H9 (cell line): ENCODE measurements around the gene FOLR2. TPM values are rescaled to one million over a fixed set of nuclear protein-coding genes. Genes with fewer than 3 reads are reported as not detected.
"Not testable (repeated sequence)": the region's sequence is repeated elsewhere in the genome, so short reads cannot be mapped to it uniquely, and the experiment has no call there.

Source experiments
- DNase-seq: peaks from one replicate; pipeline ENCODE4 v3.0.0-alpha.2; 2017
- H2AFZ ChIP-seq: one replicate; pipeline ENCODE4 v1.6.1; 2013; ENCODE audit warnings: mild to moderate bottlenecking, low read length, control low read depth, moderate library complexity
- H2AK5ac ChIP-seq: 2 replicates; pipeline ENCODE4 v1.6.1; 2013; ENCODE audit warnings: low read length, control low read depth, mixed read lengths; ENCODE audit not compliant: insufficient read length
- H2BK120ac ChIP-seq: one replicate; pipeline ENCODE4 v1.6.1; 2013; ENCODE audit warnings: low read depth, mild to moderate bottlenecking, low read length, control low read depth, inconsistent platforms; ENCODE audit not compliant: poor library complexity, severe bottlenecking
- H2BK12ac ChIP-seq: 2 replicates; pipeline ENCODE4 v1.6.1; 2013; ENCODE audit warnings: low read length, control low read depth, mixed read lengths, low read depth; ENCODE audit not compliant: insufficient read length
- H2BK15ac ChIP-seq: 2 replicates; pipeline ENCODE4 v1.6.1; 2013; ENCODE audit warnings: low read depth, low read length, control low read depth
- H2BK20ac ChIP-seq: one replicate; pipeline ENCODE4 v1.6.1; 2013; ENCODE audit warnings: low read depth, mild to moderate bottlenecking, low read length, control low read depth, inconsistent platforms; ENCODE audit not compliant: poor library complexity, severe bottlenecking
- H2BK5ac ChIP-seq: 2 replicates; pipeline ENCODE4 v1.6.1; 2013; ENCODE audit warnings: low read length, control low read depth, mixed read lengths; ENCODE audit not compliant: insufficient read length
- H3K14ac ChIP-seq: 2 replicates; pipeline ENCODE4 v1.6.1; 2013; ENCODE audit warnings: low read length, control low read depth; ENCODE audit not compliant: insufficient read depth
- H3K18ac ChIP-seq: 2 replicates; pipeline ENCODE4 v1.6.1; 2013; ENCODE audit warnings: low read depth, mild to moderate bottlenecking, mixed read lengths, low read length, control low read depth; ENCODE audit not compliant: insufficient read length
- H3K23ac ChIP-seq: 2 replicates; pipeline ENCODE4 v1.6.1; 2013; ENCODE audit warnings: low read length, control low read depth, mixed read lengths, low read depth; ENCODE audit not compliant: insufficient read length
- H3K23me2 ChIP-seq: 2 replicates; pipeline ENCODE4 v1.6.1; 2013; ENCODE audit warnings: low read depth, mild to moderate bottlenecking, mixed read lengths, low read length, control low read depth; ENCODE audit not compliant: insufficient read length, poor library complexity, severe bottlenecking
- H3K27ac ChIP-seq: 2 replicates; pipeline ENCODE4 v1.5.1; 2013; ENCODE audit warnings: low read length, control low read depth, mixed read lengths, low read depth; ENCODE audit not compliant: insufficient read length
- H3K27me3 ChIP-seq: 2 replicates; pipeline ENCODE4 v1.6.1; 2013; ENCODE audit warnings: low read length, control low read depth, inconsistent platforms; ENCODE audit not compliant: insufficient read depth
- H3K4ac ChIP-seq: 2 replicates; pipeline ENCODE4 v1.6.1; 2013; ENCODE audit warnings: low read depth, mild to moderate bottlenecking, control low read depth, inconsistent platforms, low read length, moderate library complexity
- H3K4me1 ChIP-seq: 2 replicates; pipeline ENCODE4 v1.6.1; 2013; ENCODE audit warnings: low read length, control low read depth, inconsistent platforms; ENCODE audit not compliant: insufficient read depth
- H3K4me2 ChIP-seq: 2 replicates; pipeline ENCODE4 v1.6.1; 2013; ENCODE audit warnings: low read length, control low read depth, mixed read lengths; ENCODE audit not compliant: insufficient read length, insufficient read depth
- H3K56ac ChIP-seq: 2 replicates; pipeline ENCODE4 v1.6.1; 2013; ENCODE audit warnings: low read depth, mild to moderate bottlenecking, mixed read lengths, low read length, control low read depth; ENCODE audit not compliant: insufficient read length
- H3K79me1 ChIP-seq: 2 replicates; pipeline ENCODE4 v1.6.1; 2013; ENCODE audit warnings: low read depth, mild to moderate bottlenecking, moderate library complexity, low read length, control low read depth, inconsistent platforms; ENCODE audit not compliant: insufficient read depth, poor library complexity, severe bottlenecking
- H3K79me2 ChIP-seq: 2 replicates; pipeline ENCODE4 v1.6.1; 2013; ENCODE audit warnings: low read length, control low read depth, inconsistent platforms; ENCODE audit not compliant: insufficient read depth
- H3K9ac ChIP-seq: 2 replicates; pipeline ENCODE4 v1.6.1; 2013; ENCODE audit warnings: low read length, control low read depth, mixed read lengths; ENCODE audit not compliant: insufficient read length; ENCODE audit errors: extremely low read depth
- H3K9me3 ChIP-seq: one replicate; pipeline ENCODE4 v1.6.1; 2013; ENCODE audit warnings: low read depth, low read length, inconsistent platforms; ENCODE audit not compliant: control insufficient read depth
- H3T11ph ChIP-seq: one replicate; pipeline ENCODE4 v1.6.1; 2013; ENCODE audit warnings: mild to moderate bottlenecking, low read length, control low read depth, inconsistent platforms
- H4K20me1 ChIP-seq: one replicate; pipeline ENCODE4 v1.6.1; 2013; ENCODE audit not compliant: control insufficient read depth, insufficient read length, insufficient read depth
- H4K5ac ChIP-seq: 2 replicates; pipeline ENCODE4 v1.6.1; 2013; ENCODE audit warnings: low read depth, mild to moderate bottlenecking, mixed read lengths, low read length, control low read depth; ENCODE audit not compliant: insufficient read length
- H4K8ac ChIP-seq: replicated peaks from 2 replicates; pipeline ENCODE4 v1.6.1; 2013; ENCODE audit warnings: low read length, control low read depth, mixed read lengths, low read depth; ENCODE audit not compliant: insufficient read length
- H4K91ac ChIP-seq: 2 replicates; pipeline ENCODE4 v1.6.1; 2013; ENCODE audit warnings: low read depth, mild to moderate bottlenecking, moderate library complexity, mixed read lengths, low read length, control low read depth; ENCODE audit not compliant: insufficient read length
- H3K27ac Mint-ChIP-seq, 3 experiments: 2 replicates in 2 of 3; 3 replicates in 1 of 3; pipeline ENCODE4 v1.8.0; 2020 to 2021; ENCODE audit warnings: mixed read lengths in 3 of 3, mild to moderate bottlenecking in 1 of 3, moderate library complexity in 1 of 3
- H3K27me3 Mint-ChIP-seq: 2 replicates; pipeline ENCODE4 v1.8.0; 2021; ENCODE audit warnings: low read depth, mild to moderate bottlenecking, moderate library complexity, mixed read lengths
- H3K36me3 Mint-ChIP-seq, 3 experiments: 2 replicates in 2 of 3; 3 replicates in 1 of 3; pipeline ENCODE4 v1.8.0; 2020 to 2021; ENCODE audit warnings: low read depth in 3 of 3, mixed read lengths in 3 of 3; ENCODE audit not compliant: insufficient read depth in 1 of 3
- H3K4me1 Mint-ChIP-seq, 2 experiments: 2 replicates each; pipeline ENCODE4 v1.8.0; 2020; ENCODE audit warnings: mixed read lengths in 2 of 2
- H3K4me3 Mint-ChIP-seq, 2 experiments: 2 replicates in 1 of 2; 3 replicates in 1 of 2; pipeline ENCODE4 v1.8.0; 2020 to 2021; ENCODE audit warnings: mild to moderate bottlenecking in 2 of 2, mixed read lengths in 2 of 2, moderate library complexity in 1 of 2
- H3K9me3 Mint-ChIP-seq, 2 experiments: 2 replicates in 1 of 2; 3 replicates in 1 of 2; pipeline ENCODE4 v1.8.0; 2020; ENCODE audit warnings: mild to moderate bottlenecking in 2 of 2, mixed read lengths in 2 of 2, moderate library complexity in 1 of 2
- WGBS: extraction: QIAGEN DNeasy Blood & Tissue Kit; methylation state at CpG from one replicate; pipeline ENCODE4 v1.1.7; 2013; ENCODE audit warnings: missing lambda C conversion rate, low lambda C conversion rate, mixed read lengths; ENCODE audit not compliant: insufficient read length; ENCODE audit errors: extremely low coverage; 5-methylcytosine and 5-hydroxymethylcytosine counted together
- total RNA-seq: library from RNA; stranded (reverse); gene quantifications from 2 replicates; pipeline ENCODE4 v1.2.1, GENCODE V29; 2021
- TF ChIP-seq, protein P1 (sequence below): fragments of 200-600 bp; sonication (generic); conservative IDR thresholded peaks from 3 replicates; pipeline ENCODE4 v1.8.0; 2021; ENCODE audit warnings: antibody characterized with exemption, mild to moderate bottlenecking

The FOLR2 gene
- total RNA-seq, 1 experiment from 2014 or later, result not detected

DNA sequence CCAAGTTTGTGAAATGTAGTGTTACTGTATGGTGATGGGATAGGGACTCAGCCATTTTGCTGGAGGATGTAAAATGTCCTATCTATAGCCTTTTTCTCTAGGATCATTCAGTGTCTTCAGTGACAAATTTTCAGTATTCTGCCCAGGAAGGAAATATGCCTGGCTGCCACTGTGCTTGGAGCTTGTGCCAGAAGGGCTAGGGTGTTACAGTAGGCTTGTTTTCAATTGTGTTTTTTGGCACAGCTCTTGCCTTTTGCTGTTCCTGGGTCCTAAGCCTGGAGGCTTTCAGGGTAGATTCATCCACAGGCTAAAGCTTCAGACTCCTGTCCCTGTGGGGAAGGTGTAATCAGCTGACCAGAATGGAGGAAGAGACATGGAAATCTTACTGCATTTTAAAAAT is 49.4 kb downstream of the FOLR2 start:
- Histone ChIP-seq H2BK15ac (no peak overlapping the region), H2BK20ac (no peak overlapping the region), H3K23ac (no peak overlapping the region), H2BK120ac (no peak overlapping the region), H2AK5ac (no peak overlapping the region), H3K23me2 (no peaks in the 10 kb centered on the region), H3K79me1 (no peaks in the 10 kb centered on the region), H3K9me3 (no peaks in the 10 kb centered on the region), H4K8ac (no peak overlapping the region), H2BK12ac (no peak overlapping the region), H3K4me2 (no peak overlapping the region), H3K9ac (no peak overlapping the region), H3K27ac (no peak overlapping the region), H3K18ac (no peak overlapping the region), H3K79me2 (no peaks in the 10 kb centered on the region), H3K27me3 (no peaks in the 10 kb centered on the region), H2BK5ac (no peak overlapping the region), H3K4ac (no peak overlapping the region), H2AFZ (no peak overlapping the region), H3K4me1 (no peaks in the 10 kb centered on the region), H3K14ac (no peak overlapping the region), H4K91ac (no peak overlapping the region), H3T11ph (no peak overlapping the region), H4K20me1 (no peaks in the 10 kb centered on the region), H4K5ac (no peak overlapping the region), H3K56ac (no peak overlapping the region)
- Mint-ChIP-seq H3K27me3 (peaks cover 13% of the 10 kb centered on the region), H3K27ac (no peak overlapping the region), H3K4me1 (peaks cover 0 to under 1% of the 10 kb centered on the region in 2 experiments; a peak in 1 of 4 replicates), H3K4me3 (no peak overlapping the region), H3K36me3 (no peaks in the 10 kb centered on the region), H3K9me3 (peaks cover 0 to 3% of the 10 kb centered on the region in 2 experiments; a peak in 1 of 5 replicates)
- DNase-seq, result no peak
- TF ChIP-seq, protein P1, sequence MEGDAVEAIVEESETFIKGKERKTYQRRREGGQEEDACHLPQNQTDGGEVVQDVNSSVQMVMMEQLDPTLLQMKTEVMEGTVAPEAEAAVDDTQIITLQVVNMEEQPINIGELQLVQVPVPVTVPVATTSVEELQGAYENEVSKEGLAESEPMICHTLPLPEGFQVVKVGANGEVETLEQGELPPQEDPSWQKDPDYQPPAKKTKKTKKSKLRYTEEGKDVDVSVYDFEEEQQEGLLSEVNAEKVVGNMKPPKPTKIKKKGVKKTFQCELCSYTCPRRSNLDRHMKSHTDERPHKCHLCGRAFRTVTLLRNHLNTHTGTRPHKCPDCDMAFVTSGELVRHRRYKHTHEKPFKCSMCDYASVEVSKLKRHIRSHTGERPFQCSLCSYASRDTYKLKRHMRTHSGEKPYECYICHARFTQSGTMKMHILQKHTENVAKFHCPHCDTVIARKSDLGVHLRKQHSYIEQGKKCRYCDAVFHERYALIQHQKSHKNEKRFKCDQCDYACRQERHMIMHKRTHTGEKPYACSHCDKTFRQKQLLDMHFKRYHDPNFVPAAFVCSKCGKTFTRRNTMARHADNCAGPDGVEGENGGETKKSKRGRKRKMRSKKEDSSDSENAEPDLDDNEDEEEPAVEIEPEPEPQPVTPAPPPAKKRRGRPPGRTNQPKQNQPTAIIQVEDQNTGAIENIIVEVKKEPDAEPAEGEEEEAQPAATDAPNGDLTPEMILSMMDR, result no peak

DNA sequence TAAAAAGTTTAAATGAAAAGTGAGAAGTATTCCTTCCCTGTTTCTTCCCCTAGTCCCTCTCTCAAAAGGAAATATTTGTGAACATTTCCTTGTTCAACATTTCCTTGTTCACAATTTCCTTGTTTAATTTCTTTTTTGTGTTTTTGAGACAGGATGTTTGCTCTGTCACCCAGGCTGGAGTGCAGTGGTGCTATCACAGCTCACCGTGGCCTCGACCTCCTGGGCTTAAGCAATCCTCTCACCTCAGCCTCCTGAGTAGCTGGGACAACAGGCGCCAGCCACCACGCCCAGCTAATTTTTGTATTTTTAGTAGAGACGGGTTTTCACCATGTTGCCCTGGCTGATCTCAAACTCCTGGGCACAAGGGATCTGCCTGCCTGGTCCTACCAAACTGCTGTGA is 50.4 kb downstream of the FOLR2 start:
- H3K27me3 ChIP-seq, H2BK120ac ChIP-seq, H2BK12ac ChIP-seq, H4K8ac ChIP-seq, H3K4me3 Mint-ChIP-seq, H4K20me1 ChIP-seq, H2BK5ac ChIP-seq, H3K56ac ChIP-seq, H3K14ac ChIP-seq, H3K4me2 ChIP-seq, H3K79me2 ChIP-seq, H3T11ph ChIP-seq, H3K27ac ChIP-seq, H3K4ac ChIP-seq, H2AK5ac ChIP-seq, H3K23me2 ChIP-seq, DNase-seq, H2BK15ac ChIP-seq, H4K91ac ChIP-seq, H3K4me1 Mint-ChIP-seq, H3K9ac ChIP-seq, H3K9me3 Mint-ChIP-seq, H3K36me3 Mint-ChIP-seq, H3K27ac Mint-ChIP-seq, H3K9me3 ChIP-seq, H2BK20ac ChIP-seq, H3K23ac ChIP-seq, H3K18ac ChIP-seq, H3K79me1 ChIP-seq, H2AFZ ChIP-seq, H4K5ac ChIP-seq, H3K4me1 ChIP-seq: not testable (repeated sequence)
- peaks cover 13% of the 10 kb centered on the region for H3K27me3 Mint-ChIP-seq
- no CpG with 5 or more reads among the region's 5 CpGs for WGBS
